Inflammatory macrophage (primary cell): ENCODE results near the gene NTF3.
"Not testable (repeated sequence)": the region's sequence is repeated elsewhere in the genome, so short reads cannot be mapped to it uniquely, and the experiment has no call there.

Source experiments
- DNase-seq, 2 donors: peaks; one replicate each; pipeline ENCODE4 v3.0.0-alpha.2; 2020 to 2022

The NTF3 gene

DNA sequence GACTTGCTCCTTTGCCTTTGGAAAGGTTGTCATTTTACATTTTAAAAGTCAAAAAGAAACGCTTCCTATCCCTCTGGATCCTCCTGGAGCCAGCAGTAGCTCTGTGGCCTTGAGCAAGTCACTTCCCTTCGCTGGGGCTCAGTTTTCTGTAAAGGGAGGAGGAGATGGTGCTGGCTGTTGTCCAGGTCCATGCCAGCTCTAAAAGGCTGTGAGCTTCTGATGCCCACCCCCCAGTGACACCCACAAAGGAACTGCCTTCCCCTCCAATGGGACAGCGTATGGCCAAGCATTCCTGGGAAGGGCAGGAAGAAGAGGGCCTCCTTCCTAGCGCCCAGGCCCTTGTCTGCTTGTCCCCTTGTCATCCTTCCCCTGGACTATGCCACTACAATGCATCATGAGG, 81.5 kb downstream of the NTF3 start:
- DNase-seq = no peak

DNA sequence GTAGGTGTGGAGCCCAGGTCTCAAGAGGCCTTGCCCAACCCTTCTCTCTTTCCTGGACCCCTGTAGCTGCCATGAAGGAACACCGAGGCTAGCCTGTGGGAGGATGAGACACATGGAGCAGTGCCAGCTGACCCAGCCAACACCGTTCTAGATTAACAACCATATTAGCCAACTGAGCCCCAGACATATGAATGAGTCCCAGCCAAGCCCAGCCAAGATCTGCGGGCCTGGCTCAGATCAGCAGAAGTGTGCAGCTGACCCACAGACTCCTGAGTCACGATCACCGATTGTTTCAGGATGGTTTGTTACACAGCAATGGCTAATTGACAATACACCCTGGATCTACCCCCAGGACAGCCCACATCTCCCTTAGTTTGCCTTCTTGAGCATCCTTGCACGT, 82.1 kb downstream of the NTF3 start:
- DNase-seq = no peak

DNA sequence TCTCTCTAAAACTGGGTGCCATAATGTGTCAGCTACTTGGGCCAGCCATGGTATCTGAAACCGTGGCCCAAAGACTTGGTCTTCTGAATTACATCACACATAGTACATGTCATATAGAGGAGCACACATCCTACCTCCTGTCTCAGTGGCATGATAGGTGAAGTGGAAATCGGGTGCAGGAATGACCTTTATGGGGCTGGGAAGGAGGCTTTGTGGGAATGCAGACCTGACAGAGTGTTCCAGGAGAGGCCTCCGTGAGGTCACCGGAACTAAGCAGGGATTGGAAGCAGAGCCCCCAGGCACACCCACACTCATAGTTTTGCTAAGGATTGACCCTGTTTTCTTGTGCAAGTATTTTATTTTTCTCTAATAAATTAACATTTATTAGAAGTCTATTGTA, 82.6 kb downstream of the NTF3 start:
- DNase-seq = no peak

DNA sequence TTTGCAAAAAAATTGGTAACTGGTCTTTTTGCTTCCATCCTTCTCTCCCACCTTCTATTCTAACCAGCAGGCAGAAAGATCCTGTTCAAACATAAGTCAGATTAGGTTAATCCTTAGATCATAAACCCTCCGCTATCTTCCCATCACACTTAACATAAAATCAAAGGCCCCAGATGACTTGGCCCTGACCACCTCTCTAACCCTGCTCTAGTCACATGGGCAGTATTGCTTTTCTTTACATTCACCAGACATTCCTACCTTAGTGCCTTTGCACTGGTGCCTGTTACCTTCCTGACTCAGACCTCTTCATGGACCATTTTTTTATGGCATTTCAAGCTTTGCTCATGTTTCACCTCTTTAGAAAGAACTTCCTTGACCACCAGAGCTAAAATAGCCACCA, 83.5 kb downstream of the NTF3 start:
- no peak for DNase-seq

- no peak for DNase-seq
These were observed 84.7 kb downstream of the NTF3 start for GRCh38 chr12:5516371-5517241.

DNA sequence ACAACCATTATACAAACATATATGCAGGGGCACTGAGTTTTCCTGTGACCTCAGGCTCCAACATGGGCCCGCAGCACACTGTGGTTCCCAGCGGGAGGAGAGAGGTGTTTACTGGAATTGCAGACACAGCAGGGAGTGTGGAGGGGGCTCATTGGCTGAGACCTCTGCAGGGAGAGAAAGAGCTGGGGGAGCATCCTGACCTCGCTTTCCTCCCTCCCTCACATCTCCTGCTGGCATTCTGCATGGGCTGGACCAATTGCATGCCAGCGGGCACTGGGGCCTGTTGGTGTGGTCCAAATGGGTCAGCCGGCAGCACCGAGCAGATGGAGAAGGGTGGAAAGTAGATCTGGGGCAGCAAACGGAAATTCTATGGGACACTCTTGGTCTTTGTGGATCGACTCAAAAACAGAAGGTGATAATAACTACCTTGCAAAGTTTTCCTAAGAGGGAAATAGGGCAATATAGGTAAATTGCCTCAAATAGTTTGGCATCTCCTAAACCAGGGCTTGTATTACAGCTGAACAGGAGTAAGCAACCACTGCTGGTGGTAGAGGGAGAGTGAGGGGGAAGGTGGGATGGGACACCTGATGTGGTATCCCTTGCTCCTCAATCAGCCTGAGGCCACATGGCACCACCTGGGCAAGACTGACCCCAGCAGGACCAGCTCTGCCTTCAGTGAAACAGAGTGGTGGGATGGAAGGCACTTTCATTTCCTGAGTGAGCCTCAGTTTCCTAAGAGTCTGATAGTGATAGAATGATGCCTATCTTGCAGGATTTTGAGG, 86.9 kb downstream of the NTF3 start:
- no peak for DNase-seq

GRCh38 chr12:5520037-5520436, 88.1 kb downstream of the NTF3 start:
- no peak for DNase-seq

GRCh38 chr12:5520831-5521230, 88.9 kb downstream of the NTF3 start:
- DNase-seq = no peak

GRCh38 chr12:5521456-5522325, 89.8 kb downstream of the NTF3 start:
- DNase-seq = no peak

GRCh38 chr12:5522432-5523335, 90.8 kb downstream of the NTF3 start:
- no peak for DNase-seq

DNA sequence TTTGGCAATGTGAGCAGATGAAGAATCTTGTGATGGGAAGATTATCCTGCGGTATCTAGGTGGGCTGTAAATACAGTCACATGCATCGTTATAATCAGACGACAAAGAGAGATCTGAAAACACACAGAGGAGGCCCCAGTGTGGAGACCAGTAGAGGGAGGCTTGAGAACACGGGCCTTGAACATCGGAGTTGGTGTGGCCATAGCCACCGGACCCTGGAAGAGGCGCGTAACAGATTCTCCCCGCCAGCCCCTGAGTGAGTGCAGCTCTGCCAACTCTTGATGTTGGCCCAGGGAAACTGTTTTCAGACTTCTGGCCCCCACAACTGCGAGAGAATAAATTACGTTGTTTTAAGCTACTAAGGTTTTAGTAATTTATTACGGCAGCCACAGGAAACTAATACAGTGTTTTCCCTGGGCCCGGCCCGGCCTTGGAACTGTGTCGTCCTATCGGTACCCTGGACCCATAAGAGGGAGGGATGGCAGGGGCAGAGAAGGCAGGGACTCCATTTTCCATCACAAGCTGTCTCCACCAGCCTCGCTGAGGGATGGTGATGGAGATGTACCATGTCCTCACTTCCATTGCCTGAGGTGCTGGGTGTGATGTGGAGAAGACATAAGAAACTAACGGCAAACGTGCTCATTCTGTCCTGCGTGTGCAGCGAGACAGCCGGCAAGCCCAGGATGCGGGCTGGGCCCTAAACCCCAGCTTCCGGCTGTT, 91.6 kb downstream of the NTF3 start:
- DNase-seq = no peak

DNA sequence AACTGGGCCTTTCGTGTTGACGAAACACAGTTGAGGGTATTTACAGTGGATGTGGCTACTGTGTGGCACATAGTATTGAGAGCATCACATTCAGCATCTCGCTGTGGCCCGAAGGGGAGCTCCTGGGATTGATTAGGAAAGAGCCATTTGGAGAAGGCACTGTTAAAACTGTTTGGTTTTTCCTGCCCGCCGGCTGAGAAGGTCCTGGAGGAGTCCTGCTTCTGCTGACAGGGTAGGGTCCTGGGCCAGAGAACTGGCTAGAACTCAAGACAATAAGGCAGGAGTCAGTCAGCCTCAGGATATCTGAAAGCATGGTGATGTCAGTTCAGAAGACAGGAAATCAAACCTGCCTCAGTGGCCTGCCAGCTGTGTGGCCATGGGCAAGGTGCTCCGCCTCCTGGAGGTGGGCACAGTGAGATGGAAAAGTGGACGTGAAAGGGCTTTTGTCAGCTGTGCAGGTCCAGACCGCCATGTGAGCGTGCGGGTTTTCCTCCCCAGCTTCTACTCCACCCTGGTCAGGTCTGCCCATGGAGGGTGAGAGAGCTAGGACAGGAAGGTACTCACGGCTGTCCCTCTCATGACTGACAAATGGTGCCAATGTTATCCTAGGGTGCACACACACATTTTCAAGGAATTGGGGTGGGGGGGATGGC, 92.3 kb downstream of the NTF3 start:
- no peak for DNase-seq

GRCh38 chr12:5524769-5525436, 93.0 kb downstream of the NTF3 start:
- DNase-seq = no peak

- no peak for DNase-seq
These were observed 94.0 kb downstream of the NTF3 start for GRCh38 chr12:5525783-5526367.

DNA sequence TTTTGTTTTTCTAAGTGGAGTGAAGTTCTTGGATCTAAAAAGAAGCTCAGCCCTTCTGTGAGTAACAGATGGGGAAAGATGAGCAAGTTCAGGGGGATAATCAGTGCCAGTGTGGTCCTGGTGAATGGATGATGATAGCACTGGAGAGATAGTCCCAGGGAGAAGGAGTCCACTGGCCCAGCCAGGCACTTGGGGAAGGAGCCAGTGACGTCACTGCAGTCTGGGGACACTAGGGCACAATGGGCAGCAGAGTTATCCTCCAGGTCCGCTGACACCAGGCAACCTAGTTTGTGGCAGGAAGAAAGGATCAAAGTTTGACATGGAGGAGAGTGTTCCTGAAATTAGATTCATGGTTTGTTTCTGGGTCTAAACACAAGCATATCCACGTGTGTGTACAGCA, 101.5 kb downstream of the NTF3 start:
- DNase-seq = no peak

DNA sequence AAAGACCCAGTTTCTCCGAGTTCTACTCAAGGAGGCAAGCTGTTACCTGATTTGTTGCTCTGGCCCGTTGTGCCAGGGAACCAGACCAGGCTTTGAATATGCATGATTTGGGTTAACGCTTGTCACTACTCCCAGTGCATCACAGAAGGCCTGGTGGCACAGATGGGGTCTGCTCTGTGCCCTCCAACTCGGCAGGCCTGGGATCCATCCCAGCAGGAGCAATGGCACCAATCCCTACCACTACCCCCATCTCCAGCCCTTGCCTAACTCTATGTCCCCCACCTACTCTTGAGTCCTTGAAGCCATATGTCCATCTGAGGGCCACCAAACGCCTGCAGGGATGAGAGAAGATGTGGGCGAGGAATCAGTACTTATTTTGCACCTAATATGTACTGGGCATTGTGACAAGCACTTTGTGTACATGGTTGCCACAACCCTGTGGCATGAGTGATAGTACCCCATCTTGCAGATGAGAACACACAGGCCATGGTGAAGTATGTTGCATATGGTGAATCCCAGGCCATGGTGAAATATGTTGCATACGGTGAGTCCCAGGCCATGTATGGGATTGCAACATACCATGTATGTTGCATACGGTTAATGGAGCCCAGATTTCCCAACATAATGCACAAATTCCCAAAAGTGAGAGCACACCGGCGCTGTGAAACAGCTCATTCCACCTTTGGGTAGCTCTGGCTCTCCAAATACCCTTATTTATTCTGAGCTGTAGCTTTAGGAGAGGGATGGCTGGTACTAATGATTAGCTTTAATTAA, 102.7 kb downstream of the NTF3 start:
- no peak for DNase-seq

- DNase-seq = no peak
These were observed 103.6 kb downstream of the NTF3 start for GRCh38 chr12:5535541-5535940.

- DNase-seq = not testable (repeated sequence)
These were observed 105.2 kb downstream of the NTF3 start for GRCh38 chr12:5537026-5537615.
